GM12874 (cell line): Measurements from ENCODE around the gene RHOT1.

ENCODE experiments used
- TF ChIP-seq, protein P1 (sequence below): IDR thresholded peaks from 2 replicates; pipeline ENCODE4 v1.5.1; 2011; ENCODE audit warnings: low read depth, mild to moderate bottlenecking, control low read depth, low read length, moderate library complexity; ENCODE audit not compliant: insufficient read depth

Gene RHOT1

DNA sequence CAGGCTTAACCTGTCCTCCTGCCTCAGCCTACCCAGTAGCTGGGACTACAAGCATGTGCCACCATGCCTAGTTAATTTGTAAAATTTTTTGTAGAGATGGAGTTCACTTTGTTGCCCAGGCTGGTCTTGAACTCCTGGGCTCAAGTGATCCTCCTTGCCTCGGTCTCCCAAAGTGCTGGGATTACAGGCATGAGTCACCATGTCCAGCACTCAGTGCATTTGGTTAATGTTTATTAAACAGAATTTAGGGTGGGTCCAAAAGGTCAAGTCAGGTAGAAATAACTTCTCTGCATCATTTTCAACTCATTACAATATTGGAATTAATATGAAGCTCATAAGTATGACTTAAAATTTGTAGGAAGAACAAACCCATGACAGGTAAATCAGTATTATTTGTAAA, 55.7 kb downstream of the RHOT1 start:
- TF ChIP-seq, protein P1, sequence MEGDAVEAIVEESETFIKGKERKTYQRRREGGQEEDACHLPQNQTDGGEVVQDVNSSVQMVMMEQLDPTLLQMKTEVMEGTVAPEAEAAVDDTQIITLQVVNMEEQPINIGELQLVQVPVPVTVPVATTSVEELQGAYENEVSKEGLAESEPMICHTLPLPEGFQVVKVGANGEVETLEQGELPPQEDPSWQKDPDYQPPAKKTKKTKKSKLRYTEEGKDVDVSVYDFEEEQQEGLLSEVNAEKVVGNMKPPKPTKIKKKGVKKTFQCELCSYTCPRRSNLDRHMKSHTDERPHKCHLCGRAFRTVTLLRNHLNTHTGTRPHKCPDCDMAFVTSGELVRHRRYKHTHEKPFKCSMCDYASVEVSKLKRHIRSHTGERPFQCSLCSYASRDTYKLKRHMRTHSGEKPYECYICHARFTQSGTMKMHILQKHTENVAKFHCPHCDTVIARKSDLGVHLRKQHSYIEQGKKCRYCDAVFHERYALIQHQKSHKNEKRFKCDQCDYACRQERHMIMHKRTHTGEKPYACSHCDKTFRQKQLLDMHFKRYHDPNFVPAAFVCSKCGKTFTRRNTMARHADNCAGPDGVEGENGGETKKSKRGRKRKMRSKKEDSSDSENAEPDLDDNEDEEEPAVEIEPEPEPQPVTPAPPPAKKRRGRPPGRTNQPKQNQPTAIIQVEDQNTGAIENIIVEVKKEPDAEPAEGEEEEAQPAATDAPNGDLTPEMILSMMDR: no peak

DNA sequence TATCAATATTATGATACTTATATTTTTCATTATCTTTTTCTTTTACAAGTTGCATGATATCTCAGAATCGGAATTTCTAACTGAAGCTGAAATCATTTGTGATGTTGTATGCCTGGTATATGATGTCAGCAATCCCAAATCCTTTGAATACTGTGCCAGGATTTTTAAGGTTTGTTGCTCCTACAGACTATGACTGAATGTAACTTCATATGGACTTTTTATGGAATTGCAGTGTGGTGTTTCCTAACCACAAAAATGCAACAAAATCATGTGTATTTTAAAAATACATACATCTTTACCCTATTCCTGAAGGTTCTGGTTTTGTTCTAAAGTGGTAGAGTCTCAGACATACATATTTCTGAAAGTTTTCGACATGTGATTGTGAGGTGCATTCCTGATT, 64.6 kb downstream of the RHOT1 start:
- TF ChIP-seq, protein P1: no peak

DNA sequence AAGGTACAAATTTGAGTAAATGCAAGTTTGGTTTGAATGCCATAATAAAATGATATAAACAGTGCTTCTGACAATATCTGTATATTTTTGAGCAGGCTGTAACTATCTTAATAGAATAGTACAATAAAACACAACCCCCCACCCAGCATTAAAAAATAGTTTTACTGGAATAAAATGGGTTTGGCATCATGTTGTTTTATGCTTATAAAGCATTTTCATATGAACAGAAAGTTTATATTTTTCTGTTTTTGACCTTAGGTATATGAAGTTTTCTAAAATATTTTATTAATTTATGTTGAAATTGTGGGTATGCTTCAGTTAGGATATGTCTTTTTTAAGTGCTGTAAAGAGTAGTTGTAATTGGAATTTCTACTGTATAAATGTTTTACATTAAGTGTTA, 66.1 kb downstream of the RHOT1 start:
- TF ChIP-seq, protein P1: no peak

DNA sequence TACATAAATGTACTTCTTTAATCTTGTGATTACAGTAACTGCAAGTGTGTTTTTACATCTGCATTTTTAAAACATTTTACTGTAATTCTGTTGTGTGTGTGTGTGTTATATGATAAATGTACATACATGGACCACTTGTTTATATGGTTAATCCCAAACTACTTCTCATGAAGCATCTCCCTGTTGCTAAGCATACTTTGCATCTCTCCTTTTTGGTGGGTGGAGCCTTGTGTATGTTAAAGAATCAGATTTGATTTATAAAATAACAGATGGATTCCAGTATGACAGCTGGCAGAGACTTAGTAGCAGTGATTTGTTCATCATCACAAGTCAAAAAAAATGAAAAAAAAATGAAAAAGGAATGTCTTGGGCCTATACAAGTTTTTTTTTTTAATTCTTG, 67.3 kb downstream of the RHOT1 start:
- TF ChIP-seq, protein P1: no peak

DNA sequence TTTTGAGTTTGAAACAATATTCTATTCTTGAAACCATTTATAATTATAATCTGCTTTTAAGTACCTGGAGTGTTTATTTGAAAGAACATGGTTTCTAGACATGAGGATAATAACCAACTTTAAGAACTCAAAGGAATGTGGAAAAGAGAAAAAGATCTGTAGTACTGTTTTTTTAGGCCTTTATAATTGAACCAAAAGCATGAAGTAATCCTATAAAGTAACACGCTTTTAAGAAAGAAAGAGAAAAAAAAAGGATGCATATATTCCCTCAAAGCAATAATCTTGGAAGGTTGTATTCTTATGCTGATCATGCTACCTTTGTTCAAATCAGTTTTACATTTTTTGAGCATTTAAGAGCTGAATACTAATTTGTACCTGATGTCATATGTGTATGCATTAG, 69.4 kb downstream of the RHOT1 start:
- TF ChIP-seq, protein P1: no peak

DNA sequence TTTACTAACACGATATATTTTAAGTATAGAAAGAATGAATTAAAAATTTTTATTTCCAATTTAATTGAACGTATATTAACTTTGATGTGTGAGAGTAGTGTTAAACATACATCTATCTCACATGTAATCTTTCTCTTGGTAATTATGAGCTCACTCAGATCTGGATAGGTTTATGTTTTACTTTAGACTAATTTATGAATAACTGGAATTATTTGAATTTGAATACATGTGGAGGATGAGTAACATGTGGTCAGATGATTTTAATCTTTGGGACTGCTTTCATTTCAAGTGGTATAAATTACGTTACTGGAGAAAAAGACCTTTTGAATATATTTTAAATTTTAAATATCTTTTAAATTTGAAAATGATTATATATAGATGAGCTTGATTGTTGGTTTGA, 73.4 kb downstream of the RHOT1 start:
- TF ChIP-seq, protein P1: no peak

DNA sequence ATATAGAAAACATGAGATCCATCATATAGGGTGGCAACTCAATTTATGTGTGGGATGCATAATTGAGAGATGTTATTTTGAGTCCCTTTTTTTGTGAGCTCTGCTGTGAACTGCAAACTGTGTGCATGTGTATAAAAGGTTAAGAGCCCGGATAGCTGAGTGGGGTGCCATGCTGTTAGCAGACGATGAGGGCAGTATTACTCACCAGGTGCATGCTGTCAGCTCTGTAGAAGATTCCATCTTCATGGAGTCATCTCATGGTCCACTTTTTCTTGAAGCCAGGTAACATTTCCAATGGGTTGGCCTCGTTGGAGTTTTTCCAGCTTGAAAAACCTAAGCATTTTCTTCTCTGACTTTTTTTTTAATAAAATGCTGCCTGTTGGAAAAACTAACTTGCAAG, 80.3 kb downstream of the RHOT1 start:
- TF ChIP-seq, protein P1: no peak

DNA sequence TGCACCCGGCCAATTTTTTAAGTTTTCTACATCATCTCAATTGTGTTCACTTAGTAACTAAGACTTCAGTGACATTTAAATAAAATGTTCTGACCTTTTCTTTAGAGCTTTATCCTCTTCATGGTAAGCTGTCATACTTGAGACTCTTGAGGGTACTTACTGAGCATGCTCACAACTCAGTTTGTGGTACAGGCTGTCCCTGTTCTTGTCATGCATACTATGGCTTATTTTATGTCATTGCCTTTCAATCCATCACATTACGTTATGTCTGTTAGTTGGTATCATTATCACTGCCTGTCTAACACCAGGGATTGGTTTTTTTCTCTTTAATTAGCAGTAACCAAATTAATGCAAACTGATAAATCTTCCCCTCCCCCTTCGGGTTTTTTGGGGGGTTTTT, 81.4 kb downstream of the RHOT1 start:
- TF ChIP-seq, protein P1: no peak
